ENCODE measurements around the gene SLC34A3. TPM values are rescaled to one million over a fixed set of nuclear protein-coding genes. Genes with fewer than 3 reads are reported as not detected.

SLC34A3 gene
- total RNA-seq, 1 donor from 2014 or later, result not detected

GRCh38 chr9:137268538-137269201 lies 38.0 kb downstream of the SLC34A3 start:
- peak overlapping the region; percentile 24 for H3K4me3 Mint-ChIP-seq
- H3K27ac Mint-ChIP-seq (ENCODE audit: unreplicated experiment), result peak overlapping the region; percentile 24
- no peak for DNase-seq (ENCODE audit: low read depth, low spot score)
- no peaks in the 10 kb centered on the region for H3K27me3 Mint-ChIP-seq (ENCODE audit: low read depth)
- peaks cover 6% of the 10 kb centered on the region for H3K36me3 Mint-ChIP-seq (ENCODE audit: low read depth)
- no peak for TF ChIP-seq CTCF (conservative IDR thresholded peaks at IDR 0.05)
- peaks cover 5% of the 10 kb centered on the region for H3K4me1 Mint-ChIP-seq
- no peaks in the 10 kb centered on the region for H3K9me3 Mint-ChIP-seq

GRCh38 chr9:137269231-137269772 lies 38.6 kb downstream of the SLC34A3 start:
- TF ChIP-seq CTCF (conservative IDR thresholded peaks at IDR 0.05), result no peak
- Mint-ChIP-seq H3K27ac (ENCODE audit: unreplicated experiment) (no peak overlapping the region), H3K36me3 (ENCODE audit: low read depth) (peaks cover 6% of the 10 kb centered on the region)

GRCh38 chr9:137270929-137271695 lies 40.4 kb downstream of the SLC34A3 start:
- Mint-ChIP-seq H3K27me3 (ENCODE audit: low read depth) (no peaks in the 10 kb centered on the region), H3K9me3 (no peaks in the 10 kb centered on the region), H3K4me3 (no peak overlapping the region), H3K36me3 (ENCODE audit: low read depth) (peaks cover 6% of the 10 kb centered on the region), H3K27ac (ENCODE audit: unreplicated experiment) (peak overlapping the region; percentile 86), H3K4me1 (peaks cover 9% of the 10 kb centered on the region)
- no peak for TF ChIP-seq CTCF (conservative IDR thresholded peaks at IDR 0.05)
- DNase-seq (ENCODE audit: low read depth, low spot score), result no peak

More at GRCh38 chr9:137269231-137269772, 38.6 kb downstream of the SLC34A3 start:
- Mint-ChIP-seq H3K9me3 (no peaks in the 10 kb centered on the region), H3K4me1 (peaks cover 5% of the 10 kb centered on the region), H3K4me3 (no peak overlapping the region), H3K27me3 (ENCODE audit: low read depth) (no peaks in the 10 kb centered on the region)
- DNase-seq (ENCODE audit: low read depth, low spot score), result no peak

GRCh38 chr9:137271696-137272076 lies 41.0 kb downstream of the SLC34A3 start:
- peaks cover 9% of the 10 kb centered on the region for H3K4me1 Mint-ChIP-seq
- peaks cover 6% of the 10 kb centered on the region for H3K36me3 Mint-ChIP-seq (ENCODE audit: low read depth)
- H3K9me3 Mint-ChIP-seq, result no peaks in the 10 kb centered on the region
- DNase-seq (ENCODE audit: low read depth, low spot score), result no peak
- no peak overlapping the region for H3K4me3 Mint-ChIP-seq
- TF ChIP-seq CTCF (conservative IDR thresholded peaks at IDR 0.05), result no peak
- no peak overlapping the region for H3K27ac Mint-ChIP-seq (ENCODE audit: unreplicated experiment)
- H3K27me3 Mint-ChIP-seq (ENCODE audit: low read depth), result no peaks in the 10 kb centered on the region

GRCh38 chr9:137272241-137273094 lies 41.8 kb downstream of the SLC34A3 start:
- DNase-seq (ENCODE audit: low read depth, low spot score), result no peak
- Mint-ChIP-seq H3K36me3 (ENCODE audit: low read depth) (peaks cover 6% of the 10 kb centered on the region), H3K4me1 (peaks cover 13% of the 10 kb centered on the region), H3K27me3 (ENCODE audit: low read depth) (no peaks in the 10 kb centered on the region), H3K27ac (ENCODE audit: unreplicated experiment) (no peak overlapping the region), H3K4me3 (no peak overlapping the region), H3K9me3 (no peaks in the 10 kb centered on the region)
- TF ChIP-seq CTCF (conservative IDR thresholded peaks at IDR 0.05), result no peak

Measured in neural crest cell (in vitro differentiated cells).